Heart left ventricle (tissue), 16 donors: ENCODE results near the gene BCL7B. TPM values are rescaled to one million over a fixed set of nuclear protein-coding genes. Genes with fewer than 3 reads are reported as not detected.
"Not testable (repeated sequence)": the region's sequence is repeated elsewhere in the genome, so short reads cannot be mapped to it uniquely, and the experiment has no call there.

Experiments
- ATAC-seq, 4 donors: fragments of 200-7000 bp; cut with Tn5 transposase; one replicate each; pipeline ENCODE4 v1.9.1; 2020 to 2022; ENCODE audit warnings: moderate library complexity in 4 of 4, mild to moderate bottlenecking in 3 of 4, moderate number of reproducible peaks in 1 of 4
- DNase-seq, 5 donors: peaks; one replicate each; pipeline ENCODE4 v3.0.0-alpha.2; 2020
- H3K27ac ChIP-seq, 12 donors: fragments of 200-600 bp; sonication (generic) in 4 of 12; one replicate each; pipeline versions ENCODE4 v1.5.0 to v1.8.0; 2016 to 2022; ENCODE audit warnings: mild to moderate bottlenecking in 2 of 12
- H3K27me3 ChIP-seq, 9 donors: fragments of 200-600 bp; sonication (generic) in 2 of 9; one replicate each; pipeline versions ENCODE4 v1.5.1 to v1.8.0; 2016 to 2022; ENCODE audit warnings: mild to moderate bottlenecking in 3 of 9
- H3K36me3 ChIP-seq, 9 donors: fragments of 200-600 bp; sonication (generic) in 2 of 9; one replicate each; pipeline versions ENCODE4 v1.5.0 to v1.8.0; 2018 to 2022; ENCODE audit warnings: mild to moderate bottlenecking in 2 of 9
- H3K4me1 ChIP-seq, 12 donors: fragments of 200-600 bp; sonication (generic) in 4 of 12; one replicate each; pipeline versions ENCODE4 v1.5.0 to v1.8.0; 2016 to 2022; ENCODE audit warnings: mild to moderate bottlenecking in 3 of 12
- H3K4me3 ChIP-seq, 12 donors: fragments of 200-600 bp; sonication (generic) in 4 of 12; one replicate each; pipeline versions ENCODE4 v1.5.0 to v1.8.0; 2017 to 2022; ENCODE audit warnings: mild to moderate bottlenecking in 9 of 12, moderate library complexity in 4 of 12
- H3K9me3 ChIP-seq, 12 donors: fragments of 200-600 bp; sonication (generic) in 4 of 12; one replicate each; pipeline versions ENCODE4 v1.5.0 to v1.8.0; 2016 to 2022; ENCODE audit warnings: mild to moderate bottlenecking in 1 of 12
- POLR2A ChIP-seq, 2 donors: fragments of 450-650 bp; IDR thresholded peaks; one replicate each; pipeline ENCODE4 v1.6.1; 2017; ENCODE audit warnings: antibody characterized with exemption in 2 of 2, mild to moderate bottlenecking in 2 of 2, moderate library complexity in 2 of 2
- WGBS, 4 donors: extraction: QIAGEN DNeasy Blood & Tissue Kit in 2 of 4; methylation state at CpG; one replicate each; pipeline versions ENCODE4 v1.1.5 to v1.1.7; 2013 to 2018; 5-methylcytosine and 5-hydroxymethylcytosine counted together
- intact Hi-C, 10 donors: fragments of 100-400 bp; cut with DNase I; formaldehyde crosslinking; loops; one replicate each; pipeline versions ENCODE4 v1.11.1 to v1.14.2; 2022
- polyA plus RNA-seq, 2 donors: library from polyadenylated mRNA; stranded (reverse); fragments of 200-250 nt; gene quantifications; one replicate each; pipeline ENCODE4 v1.2.3, GENCODE V29; 2013
- total RNA-seq, 9 donors: library from RNA; depleted of rRNA in 2 of 9; stranded (reverse); fragments of >200 nt in 2 of 9; fragmentation: NEBNext Ultra II Directional in 3 of 9; extraction: Animal tissue kit (Norgen Biotek cat#: 25700) in 3 of 9; gene quantifications; one replicate each; pipeline versions ENCODE4 v1.1.0 to v1.2.4, GENCODE V29; 2016 to 2023
- TF ChIP-seq, protein P1 (sequence below), 12 donors: fragments of 200-600 bp; sonication (generic) in 4 of 12; IDR thresholded peaks; one replicate each; pipeline versions ENCODE4 v1.5.0 to v1.8.0; 2018 to 2022; ENCODE audit warnings: antibody characterized with exemption in 12 of 12, mild to moderate bottlenecking in 5 of 12
- donor health status: ischemic (EF 13 %, LVEDD 7.1; RV severe dilation, severe dysfunction).
- donor health status: healthy with polysubstance abuse.
- donor health status: DM: no; HTN: yes; CAD: no.
- donor health status: DM: no; HTN: no; CAD: no.
- donor health status: ischemic (EF 25% LVEDD 6.9; RV normal size, moderate dysfunction).
- donor health status: ischemic (EF 25% LVEDD 5.7; RV mildly dilated, moderate dysfunction).
- donor health status: healthy.
- donor health status: DM: yes; HTN: yes; CAD: no.
- donor health status: ischemic (EF 35%, LVEDD 5.7; RV mildly dilated, moderate dysfunction).
- donor health status: nonischemic (EF 11% LVEDD 7.7; RV severe dilation, severe dysfunction).
- donor health status: DM: yes; HTN: yes; CAD: no.
- donor health status: PGD.
- donor health status: ischemic (EF 29% LVEDD 5.4; RV normal size, mild dysfunction).
- donor health status: nonischemic (EF 23%, LVEDD 6.1; RV moderate dilation, normal function).

BCL7B gene
- total and polyA plus RNA-seq, 11 donors = 63.2 to 182 (median 77.9) TPM

DNA sequence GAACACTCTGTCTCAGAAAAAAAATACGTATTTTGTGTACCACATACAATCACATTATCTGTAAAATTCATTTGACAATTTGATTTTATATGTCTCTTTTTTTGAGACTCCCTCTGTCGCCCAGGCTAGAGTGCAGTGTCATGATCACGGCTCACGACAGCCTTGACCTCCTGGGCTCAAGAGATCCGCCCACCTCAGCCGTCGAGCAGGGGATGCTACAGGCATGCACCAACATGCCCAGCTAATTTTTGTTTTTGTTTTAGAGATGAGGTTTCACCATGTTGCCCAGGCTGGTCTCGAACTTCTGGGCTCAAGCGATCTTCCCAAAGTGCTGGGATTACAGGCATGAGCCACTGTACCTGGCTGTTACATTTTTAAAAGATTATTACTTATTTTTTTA is 23.7 kb downstream of the BCL7B start:
- no peak for ATAC-seq
- Histone ChIP-seq H3K27ac (no peak overlapping the region), H3K4me3 (no peak overlapping the region), H3K36me3 (peaks cover 0 to 60% (median 40%) of the 10 kb centered on the region in 9 donors), H3K27me3 (no peaks in the 10 kb centered on the region), H3K4me1 (no peaks in the 10 kb centered on the region), H3K9me3 (no peaks in the 10 kb centered on the region)
- TF ChIP-seq, protein P1, sequence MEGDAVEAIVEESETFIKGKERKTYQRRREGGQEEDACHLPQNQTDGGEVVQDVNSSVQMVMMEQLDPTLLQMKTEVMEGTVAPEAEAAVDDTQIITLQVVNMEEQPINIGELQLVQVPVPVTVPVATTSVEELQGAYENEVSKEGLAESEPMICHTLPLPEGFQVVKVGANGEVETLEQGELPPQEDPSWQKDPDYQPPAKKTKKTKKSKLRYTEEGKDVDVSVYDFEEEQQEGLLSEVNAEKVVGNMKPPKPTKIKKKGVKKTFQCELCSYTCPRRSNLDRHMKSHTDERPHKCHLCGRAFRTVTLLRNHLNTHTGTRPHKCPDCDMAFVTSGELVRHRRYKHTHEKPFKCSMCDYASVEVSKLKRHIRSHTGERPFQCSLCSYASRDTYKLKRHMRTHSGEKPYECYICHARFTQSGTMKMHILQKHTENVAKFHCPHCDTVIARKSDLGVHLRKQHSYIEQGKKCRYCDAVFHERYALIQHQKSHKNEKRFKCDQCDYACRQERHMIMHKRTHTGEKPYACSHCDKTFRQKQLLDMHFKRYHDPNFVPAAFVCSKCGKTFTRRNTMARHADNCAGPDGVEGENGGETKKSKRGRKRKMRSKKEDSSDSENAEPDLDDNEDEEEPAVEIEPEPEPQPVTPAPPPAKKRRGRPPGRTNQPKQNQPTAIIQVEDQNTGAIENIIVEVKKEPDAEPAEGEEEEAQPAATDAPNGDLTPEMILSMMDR (IDR thresholded peaks at IDR 0.05) = no peak
- TF ChIP-seq POLR2A (IDR thresholded peaks at IDR 0.05) = no peak
- intact Hi-C loops = no loop called here
- WGBS, 4 donors = 84 to 87% (median 86%) methylated on average over 9 of the region's 9 CpGs
- no peak for DNase-seq

DNA sequence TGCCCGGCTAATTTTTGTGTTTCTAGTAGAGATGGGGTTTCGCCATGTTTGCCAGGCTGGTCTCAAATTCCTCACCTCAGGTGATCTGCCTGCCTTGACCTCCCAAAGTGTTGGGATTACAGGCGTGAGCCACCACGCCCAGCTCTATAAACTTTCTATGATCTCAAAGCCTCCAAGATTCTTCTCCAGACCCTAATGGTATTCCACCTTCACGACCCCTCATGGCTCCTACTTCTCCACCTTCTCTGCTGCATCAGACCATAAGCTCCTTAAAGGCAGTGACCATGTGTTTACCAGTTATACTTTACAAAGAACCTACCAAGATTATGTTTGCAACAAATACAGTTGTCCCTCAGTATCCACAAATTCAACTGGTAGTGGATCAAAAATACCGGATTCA is 25.3 kb downstream of the BCL7B start:
- no peak overlapping the region for H3K27ac ChIP-seq
- no peaks in the 10 kb centered on the region for H3K9me3 ChIP-seq
- no peak overlapping the region for H3K4me3 ChIP-seq
- intact Hi-C loops = no loop called here
- no peak for TF ChIP-seq POLR2A (IDR thresholded peaks at IDR 0.05)
- TF ChIP-seq, protein P1 (IDR thresholded peaks at IDR 0.05) = no peak
- H3K36me3 ChIP-seq = peaks cover 0 to 44% (median 25%) of the 10 kb centered on the region in 9 donors
- no peaks in the 10 kb centered on the region for H3K27me3 ChIP-seq
- H3K4me1 ChIP-seq = peaks cover 0 to 4% (median 0%) of the 10 kb centered on the region in 12 donors
- WGBS, 4 donors = 96 to 99% (median 97%) methylated on average over 6 of the region's 6 CpGs
- ATAC-seq (no peak), DNase-seq (no peak)

DNA sequence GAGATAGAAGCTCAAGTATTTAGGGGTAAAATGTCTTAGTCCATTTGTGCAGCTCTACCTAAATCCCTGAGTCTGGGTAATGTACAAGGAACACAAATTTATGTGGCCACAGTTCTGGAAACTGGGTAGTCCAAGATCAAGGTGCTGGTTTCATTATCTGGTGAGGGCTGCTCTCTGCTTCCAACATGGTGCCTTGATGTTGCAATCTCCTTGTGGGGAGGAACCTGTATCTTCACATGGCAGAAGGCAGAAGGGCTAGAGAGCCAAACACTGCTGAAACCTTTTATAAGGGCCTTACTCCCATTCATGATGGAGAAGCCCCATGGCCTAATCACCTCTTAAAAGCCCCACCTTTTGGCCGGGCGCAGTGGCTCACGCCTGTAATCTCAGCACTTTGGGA is 26.7 kb downstream of the BCL7B start:
- Histone ChIP-seq H3K27me3 (no peaks in the 10 kb centered on the region), H3K36me3 (peaks cover 0 to 30% (median 11%) of the 10 kb centered on the region in 9 donors), H3K27ac (no peak overlapping the region), H3K4me3 (no peak overlapping the region), H3K4me1 (peaks cover 0 to 16% (median 0%) of the 10 kb centered on the region in 12 donors), H3K9me3 (no peaks in the 10 kb centered on the region)
- intact Hi-C loops = no loop called here
- no peak for TF ChIP-seq POLR2A (IDR thresholded peaks at IDR 0.05)
- TF ChIP-seq, protein P1 (IDR thresholded peaks at IDR 0.05) = no peak
- no peak for ATAC-seq
- DNase-seq = no peak
- WGBS, 4 donors = 87 to 96% (median 95%) methylated on average over 3 of the region's 3 CpGs

DNA sequence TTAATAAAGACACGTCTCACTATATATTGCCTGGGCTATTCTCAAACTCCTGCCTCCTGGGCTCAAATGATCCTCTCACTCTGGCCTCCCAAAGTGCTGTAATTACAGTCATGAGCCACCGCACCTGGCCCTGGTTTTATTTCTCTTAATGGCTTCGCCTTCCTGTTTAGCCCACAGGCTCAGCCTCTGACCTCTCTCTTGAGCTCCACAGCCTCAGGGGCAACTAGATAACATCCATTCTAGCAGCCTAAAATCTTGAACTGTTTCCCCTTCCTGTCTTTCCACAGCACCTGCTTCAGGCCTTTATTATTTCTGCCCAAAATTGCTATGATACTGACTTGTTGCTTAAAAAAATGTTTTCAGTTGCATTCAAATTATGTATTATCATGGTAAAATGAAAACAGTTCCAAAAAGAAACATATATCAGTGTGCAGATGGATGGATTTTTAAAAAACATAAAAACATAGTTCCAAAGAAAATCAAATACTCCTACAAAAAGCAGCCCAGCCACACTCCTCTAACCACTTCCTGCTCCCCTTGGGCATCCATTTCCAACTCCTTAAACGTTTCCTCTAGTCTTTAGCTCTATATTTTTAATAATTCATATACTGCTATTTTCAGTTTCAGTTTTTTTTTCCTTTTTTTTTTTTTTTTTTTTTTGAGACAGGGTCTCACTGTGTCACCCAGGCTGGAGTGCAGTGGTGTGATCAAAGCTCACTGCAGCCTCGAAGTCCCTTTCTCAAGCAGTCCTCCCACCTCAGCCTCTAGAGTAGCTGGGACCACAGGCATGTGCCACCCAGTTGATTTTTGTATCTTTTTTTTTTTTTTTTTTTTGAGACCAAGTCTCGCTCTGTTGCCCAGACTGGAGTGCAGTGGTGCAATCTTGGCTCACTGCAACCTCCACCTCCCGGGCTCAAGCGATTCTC is 30.3 kb downstream of the BCL7B start:
- TF ChIP-seq POLR2A (IDR thresholded peaks at IDR 0.05) = no peak
- TF ChIP-seq, protein P1 (IDR thresholded peaks at IDR 0.05) = no peak
- WGBS, 4 donors = 75 to 84% (median 81%) methylated on average over 8 of the region's 8 CpGs
- Histone ChIP-seq H3K4me1 (peaks cover 0 to 30% (median 4%) of the 10 kb centered on the region in 12 donors), H3K9me3 (no peaks in the 10 kb centered on the region), H3K27me3 (no peaks in the 10 kb centered on the region), H3K36me3 (no peaks in the 10 kb centered on the region), H3K4me3 (no peak overlapping the region), H3K27ac (peak overlapping the region in 1 of 12 donors; percentile 28)
- DNase-seq = no peak
- intact Hi-C loops = loop anchor here in 1 of 10 donors (10.0 kb wide), 1 partner anchor 48 kb away; the partner anchor contains the start of gene TBL2
- no peak for ATAC-seq

DNA sequence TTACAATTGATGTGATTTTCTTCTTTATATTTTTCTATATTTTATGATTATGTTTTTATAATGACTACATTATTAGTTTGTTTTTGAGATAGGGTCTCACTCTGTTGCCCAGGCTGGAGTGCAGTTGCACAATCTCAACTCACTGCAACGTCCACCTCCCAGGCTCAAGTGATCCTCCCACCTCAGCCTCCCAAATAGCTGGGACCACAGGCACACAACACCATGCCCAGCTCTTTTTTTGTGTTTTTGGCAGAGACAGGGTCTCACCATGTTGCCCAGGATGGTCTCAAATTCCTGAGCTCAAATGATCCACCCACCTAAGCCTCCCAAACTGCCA is 31.4 kb downstream of the BCL7B start:
- 66 to 85% (median 79%) methylated on average over 1 of the region's 1 CpG for WGBS, 4 donors
- intact Hi-C loops = loop anchor here in 1 of 10 donors (10.0 kb wide), 1 partner anchor 49 kb away; the partner anchor contains the start of gene TBL2
- not testable (repeated sequence) for DNase-seq, H3K27me3 ChIP-seq, H3K9me3 ChIP-seq, H3K36me3 ChIP-seq, ATAC-seq, H3K4me3 ChIP-seq
- Histone ChIP-seq H3K4me1 (peaks cover 0 to 30% (median 5%) of the 10 kb centered on the region in 12 donors), H3K27ac (peak overlapping the region in 1 of 12 donors; percentile 35)
